ENCODE data around the gene EIF3L. TPM values are rescaled to one million over a fixed set of nuclear protein-coding genes. Genes with fewer than 3 reads are reported as not detected.

Gene EIF3L
- total and polyA plus RNA-seq, 9 of the 15 experiments (the other 6 are each of a cell fraction or from before 2014, with no cell fraction given), result 257 to 699 (median 368) TPM

DNA sequence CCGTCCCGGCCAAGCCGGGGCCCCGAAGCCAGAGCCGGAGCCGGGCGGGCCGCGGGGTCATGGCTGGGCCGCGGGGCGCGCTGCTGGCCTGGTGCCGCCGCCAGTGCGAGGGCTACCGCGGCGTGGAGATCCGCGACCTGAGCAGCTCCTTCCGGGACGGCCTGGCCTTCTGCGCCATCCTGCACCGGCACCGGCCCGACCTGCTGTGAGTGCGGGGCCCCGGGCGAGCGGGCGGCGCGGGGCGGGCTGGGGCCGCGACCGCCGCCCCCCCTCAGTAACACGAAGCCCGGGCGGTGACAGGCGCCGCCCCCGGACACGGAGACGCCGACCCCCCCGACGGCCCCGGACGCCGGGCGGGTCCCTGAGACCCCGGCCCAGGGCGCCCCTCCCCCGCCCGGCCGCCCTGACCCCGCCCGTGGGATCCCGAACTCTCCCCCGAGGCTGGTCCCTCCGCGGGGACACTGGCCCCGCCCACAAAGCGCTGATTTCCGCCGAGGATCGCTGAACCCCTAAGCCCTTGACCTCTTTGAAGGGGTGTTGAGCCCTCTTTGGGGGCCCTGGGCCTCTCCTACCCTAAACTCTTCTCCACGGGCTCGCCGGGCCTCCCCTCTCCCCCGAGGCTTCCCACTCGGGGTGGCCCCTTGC, 57.3 kb downstream of the EIF3L start (continued):
- TF ChIP-seq, protein P1, sequence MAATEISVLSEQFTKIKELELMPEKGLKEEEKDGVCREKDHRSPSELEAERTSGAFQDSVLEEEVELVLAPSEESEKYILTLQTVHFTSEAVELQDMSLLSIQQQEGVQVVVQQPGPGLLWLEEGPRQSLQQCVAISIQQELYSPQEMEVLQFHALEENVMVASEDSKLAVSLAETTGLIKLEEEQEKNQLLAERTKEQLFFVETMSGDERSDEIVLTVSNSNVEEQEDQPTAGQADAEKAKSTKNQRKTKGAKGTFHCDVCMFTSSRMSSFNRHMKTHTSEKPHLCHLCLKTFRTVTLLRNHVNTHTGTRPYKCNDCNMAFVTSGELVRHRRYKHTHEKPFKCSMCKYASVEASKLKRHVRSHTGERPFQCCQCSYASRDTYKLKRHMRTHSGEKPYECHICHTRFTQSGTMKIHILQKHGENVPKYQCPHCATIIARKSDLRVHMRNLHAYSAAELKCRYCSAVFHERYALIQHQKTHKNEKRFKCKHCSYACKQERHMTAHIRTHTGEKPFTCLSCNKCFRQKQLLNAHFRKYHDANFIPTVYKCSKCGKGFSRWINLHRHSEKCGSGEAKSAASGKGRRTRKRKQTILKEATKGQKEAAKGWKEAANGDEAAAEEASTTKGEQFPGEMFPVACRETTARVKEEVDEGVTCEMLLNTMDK (IDR thresholded peaks at IDR 0.05; ENCODE audit: borderline replicate concordance, insufficient read depth, low read depth, low read length, poor library complexity, severe bottlenecking), result no peak
- TF ChIP-seq, protein P2, sequence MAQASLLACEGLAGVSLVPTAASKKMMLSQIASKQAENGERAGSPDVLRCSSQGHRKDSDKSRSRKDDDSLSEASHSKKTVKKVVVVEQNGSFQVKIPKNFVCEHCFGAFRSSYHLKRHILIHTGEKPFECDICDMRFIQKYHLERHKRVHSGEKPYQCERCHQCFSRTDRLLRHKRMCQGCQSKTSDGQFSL (CRISPR knock-in tag; IDR thresholded peaks at IDR 0.05), result peak; percentile 61; the same call in 1 of the 2 replicates
- TF ChIP-seq, protein P2 (tag; IDR thresholded peaks at IDR 0.05), result no peak
- no peak for TF ChIP-seq MBD2 (IDR thresholded peaks at IDR 0.05; ENCODE audit: borderline replicate concordance, low read depth)
- 0 out of 2 replicates have a peak, but pooled peaks have one; percentile 24 for TF ChIP-seq GABPB1 (CRISPR knock-in tag; IDR thresholded peaks at IDR 0.05)
- TF ChIP-seq, protein P3, sequence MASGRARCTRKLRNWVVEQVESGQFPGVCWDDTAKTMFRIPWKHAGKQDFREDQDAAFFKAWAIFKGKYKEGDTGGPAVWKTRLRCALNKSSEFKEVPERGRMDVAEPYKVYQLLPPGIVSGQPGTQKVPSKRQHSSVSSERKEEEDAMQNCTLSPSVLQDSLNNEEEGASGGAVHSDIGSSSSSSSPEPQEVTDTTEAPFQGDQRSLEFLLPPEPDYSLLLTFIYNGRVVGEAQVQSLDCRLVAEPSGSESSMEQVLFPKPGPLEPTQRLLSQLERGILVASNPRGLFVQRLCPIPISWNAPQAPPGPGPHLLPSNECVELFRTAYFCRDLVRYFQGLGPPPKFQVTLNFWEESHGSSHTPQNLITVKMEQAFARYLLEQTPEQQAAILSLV (tag; IDR thresholded peaks at IDR 0.05), result no peak
- no peak for TF ChIP-seq MYBL2 (IDR thresholded peaks at IDR 0.05; ENCODE audit: low read depth)
- TF ChIP-seq MYBL2 (CRISPR knock-in tag; IDR thresholded peaks at IDR 0.05; ENCODE audit: borderline replicate concordance), result no peak
- no peak for TF ChIP-seq OTX1 (CRISPR knock-in tag; IDR thresholded peaks at IDR 0.05)
- no peak for TF ChIP-seq MTA3 (IDR thresholded peaks at IDR 0.05; ENCODE audit: borderline replicate concordance)
- TF ChIP-seq ZNF354B (CRISPR knock-in tag; IDR thresholded peaks at IDR 0.05), result no peak
- no peak for TF ChIP-seq NR2C2 (CRISPR knock-in tag; IDR thresholded peaks at IDR 0.05)
- 0 out of 2 replicates have a peak, but pooled peaks have one; percentile 29 for TF ChIP-seq NR2C2 (tag; IDR thresholded peaks at IDR 0.05)
- TF ChIP-seq, protein P4, sequence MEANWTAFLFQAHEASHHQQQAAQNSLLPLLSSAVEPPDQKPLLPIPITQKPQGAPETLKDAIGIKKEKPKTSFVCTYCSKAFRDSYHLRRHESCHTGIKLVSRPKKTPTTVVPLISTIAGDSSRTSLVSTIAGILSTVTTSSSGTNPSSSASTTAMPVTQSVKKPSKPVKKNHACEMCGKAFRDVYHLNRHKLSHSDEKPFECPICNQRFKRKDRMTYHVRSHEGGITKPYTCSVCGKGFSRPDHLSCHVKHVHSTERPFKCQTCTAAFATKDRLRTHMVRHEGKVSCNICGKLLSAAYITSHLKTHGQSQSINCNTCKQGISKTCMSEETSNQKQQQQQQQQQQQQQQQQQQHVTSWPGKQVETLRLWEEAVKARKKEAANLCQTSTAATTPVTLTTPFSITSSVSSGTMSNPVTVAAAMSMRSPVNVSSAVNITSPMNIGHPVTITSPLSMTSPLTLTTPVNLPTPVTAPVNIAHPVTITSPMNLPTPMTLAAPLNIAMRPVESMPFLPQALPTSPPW (CRISPR knock-in tag; IDR thresholded peaks at IDR 0.05), result peak; percentile 46; the same call in 1 of the 2 replicates
- TF ChIP-seq, protein P5, sequence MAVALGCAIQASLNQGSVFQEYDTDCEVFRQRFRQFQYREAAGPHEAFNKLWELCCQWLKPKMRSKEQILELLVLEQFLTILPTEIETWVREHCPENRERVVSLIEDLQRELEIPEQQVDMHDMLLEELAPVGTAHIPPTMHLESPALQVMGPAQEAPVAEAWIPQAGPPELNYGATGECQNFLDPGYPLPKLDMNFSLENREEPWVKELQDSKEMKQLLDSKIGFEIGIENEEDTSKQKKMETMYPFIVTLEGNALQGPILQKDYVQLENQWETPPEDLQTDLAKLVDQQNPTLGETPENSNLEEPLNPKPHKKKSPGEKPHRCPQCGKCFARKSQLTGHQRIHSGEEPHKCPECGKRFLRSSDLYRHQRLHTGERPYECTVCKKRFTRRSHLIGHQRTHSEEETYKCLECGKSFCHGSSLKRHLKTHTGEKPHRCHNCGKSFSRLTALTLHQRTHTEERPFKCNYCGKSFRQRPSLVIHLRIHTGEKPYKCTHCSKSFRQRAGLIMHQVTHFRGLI (CRISPR knock-in tag; IDR thresholded peaks at IDR 0.05), result no peak
- TF ChIP-seq ELF1 (tag; IDR thresholded peaks at IDR 0.05), result peak; percentile 37; the same call in 1 of the 2 replicates
- TF ChIP-seq KAT7 (CRISPR knock-in tag; IDR thresholded peaks at IDR 0.05; ENCODE audit: borderline replicate concordance), result no peak
- no peak for TF ChIP-seq NFE2 (IDR thresholded peaks at IDR 0.05; ENCODE audit: low read depth)
- TF ChIP-seq GABPA (tag; conservative IDR thresholded peaks at IDR 0.05; ENCODE audit: low read depth), result peak; percentile 59
- TF ChIP-seq RFX1 (IDR thresholded peaks at IDR 0.05), result no peak
- no peak for TF ChIP-seq NR3C1 (CRISPR knock-in tag; IDR thresholded peaks at IDR 0.05)

Data from K562 (cell line).